Tibial nerve (tissue), 4 donors: Measurements from ENCODE around the gene MICAL2.

Experiments
- EP300 ChIP-seq, 2 donors: sonication (generic); formaldehyde crosslinking; IDR thresholded peaks; one replicate each; pipeline ENCODE4 v1.6.1; 2017; ENCODE audit warnings: antibody characterized with exemption in 2 of 2, mild to moderate bottlenecking in 1 of 2
- POLR2A ChIP-seq, 2 donors: fragments of 450-650 bp; IDR thresholded peaks; one replicate each; pipeline ENCODE4 v1.6.1; 2017; ENCODE audit warnings: antibody characterized with exemption in 2 of 2, mild to moderate bottlenecking in 2 of 2, moderate library complexity in 2 of 2
- TF ChIP-seq, protein P1 (sequence below), 5 experiments: fragments of 200-600 bp in 3 of 5; fragments of 450-650 bp in 2 of 5; sonication (generic) in 3 of 5; IDR thresholded peaks; one replicate each; pipeline ENCODE4 v1.5.1; 2016 to 2019; ENCODE audit warnings: antibody characterized with exemption in 5 of 5, mild to moderate bottlenecking in 3 of 5, moderate library complexity in 2 of 5

DNA sequence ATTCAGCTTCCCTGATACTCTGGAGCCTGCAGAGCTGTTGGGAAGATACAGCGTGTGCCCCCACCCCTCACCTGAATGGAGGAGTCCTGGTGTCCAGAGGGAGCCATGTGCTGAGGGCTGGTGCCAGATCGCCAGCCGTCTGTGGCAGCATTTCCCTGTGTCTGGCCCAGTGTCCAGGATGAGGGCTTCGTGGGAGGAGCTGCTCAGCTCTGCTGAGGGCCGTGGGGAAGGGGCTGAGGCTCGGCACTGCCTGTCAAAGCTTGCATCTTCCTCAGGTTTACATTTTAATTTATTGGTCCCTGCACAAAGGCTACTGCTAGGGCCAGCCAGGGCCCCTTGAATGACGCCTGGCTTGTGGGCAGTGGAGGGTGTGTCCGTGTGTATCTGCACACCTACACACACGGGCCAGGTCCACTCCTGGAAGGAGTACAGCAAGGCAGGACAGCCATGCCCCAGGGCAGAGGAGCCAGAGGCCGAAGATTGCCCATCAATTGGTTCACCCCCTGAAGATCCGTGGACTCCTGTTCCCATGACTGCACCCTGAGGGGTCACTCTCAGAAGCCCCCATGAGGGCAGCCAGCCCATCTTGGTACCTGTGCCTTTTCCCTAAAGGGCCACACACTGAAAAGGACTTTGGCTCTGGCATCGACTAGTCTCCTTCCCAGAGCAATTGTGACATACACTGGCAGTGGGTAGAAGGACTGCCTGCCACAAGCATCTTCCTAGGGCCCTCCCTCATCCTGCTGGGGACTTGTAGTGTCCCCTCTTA is 159.2 kb downstream of the MICAL2 start:
- TF ChIP-seq EP300 (IDR thresholded peaks at IDR 0.05) (no peak), POLR2A (IDR thresholded peaks at IDR 0.05) (no peak)
- TF ChIP-seq, protein P1, sequence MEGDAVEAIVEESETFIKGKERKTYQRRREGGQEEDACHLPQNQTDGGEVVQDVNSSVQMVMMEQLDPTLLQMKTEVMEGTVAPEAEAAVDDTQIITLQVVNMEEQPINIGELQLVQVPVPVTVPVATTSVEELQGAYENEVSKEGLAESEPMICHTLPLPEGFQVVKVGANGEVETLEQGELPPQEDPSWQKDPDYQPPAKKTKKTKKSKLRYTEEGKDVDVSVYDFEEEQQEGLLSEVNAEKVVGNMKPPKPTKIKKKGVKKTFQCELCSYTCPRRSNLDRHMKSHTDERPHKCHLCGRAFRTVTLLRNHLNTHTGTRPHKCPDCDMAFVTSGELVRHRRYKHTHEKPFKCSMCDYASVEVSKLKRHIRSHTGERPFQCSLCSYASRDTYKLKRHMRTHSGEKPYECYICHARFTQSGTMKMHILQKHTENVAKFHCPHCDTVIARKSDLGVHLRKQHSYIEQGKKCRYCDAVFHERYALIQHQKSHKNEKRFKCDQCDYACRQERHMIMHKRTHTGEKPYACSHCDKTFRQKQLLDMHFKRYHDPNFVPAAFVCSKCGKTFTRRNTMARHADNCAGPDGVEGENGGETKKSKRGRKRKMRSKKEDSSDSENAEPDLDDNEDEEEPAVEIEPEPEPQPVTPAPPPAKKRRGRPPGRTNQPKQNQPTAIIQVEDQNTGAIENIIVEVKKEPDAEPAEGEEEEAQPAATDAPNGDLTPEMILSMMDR (IDR thresholded peaks at IDR 0.05), result no peak
